HG02588 (cell line): ENCODE results near the gene CTBP2.

Experiments used
- ATAC-seq: cut with Tn5 transposase; IDR thresholded peaks from one replicate; pipeline ENCODE4 v1.9.1; 2021; ENCODE audit warnings: mild to moderate bottlenecking, moderate library complexity; ENCODE audit not compliant: unreplicated experiment

CTBP2 gene

DNA sequence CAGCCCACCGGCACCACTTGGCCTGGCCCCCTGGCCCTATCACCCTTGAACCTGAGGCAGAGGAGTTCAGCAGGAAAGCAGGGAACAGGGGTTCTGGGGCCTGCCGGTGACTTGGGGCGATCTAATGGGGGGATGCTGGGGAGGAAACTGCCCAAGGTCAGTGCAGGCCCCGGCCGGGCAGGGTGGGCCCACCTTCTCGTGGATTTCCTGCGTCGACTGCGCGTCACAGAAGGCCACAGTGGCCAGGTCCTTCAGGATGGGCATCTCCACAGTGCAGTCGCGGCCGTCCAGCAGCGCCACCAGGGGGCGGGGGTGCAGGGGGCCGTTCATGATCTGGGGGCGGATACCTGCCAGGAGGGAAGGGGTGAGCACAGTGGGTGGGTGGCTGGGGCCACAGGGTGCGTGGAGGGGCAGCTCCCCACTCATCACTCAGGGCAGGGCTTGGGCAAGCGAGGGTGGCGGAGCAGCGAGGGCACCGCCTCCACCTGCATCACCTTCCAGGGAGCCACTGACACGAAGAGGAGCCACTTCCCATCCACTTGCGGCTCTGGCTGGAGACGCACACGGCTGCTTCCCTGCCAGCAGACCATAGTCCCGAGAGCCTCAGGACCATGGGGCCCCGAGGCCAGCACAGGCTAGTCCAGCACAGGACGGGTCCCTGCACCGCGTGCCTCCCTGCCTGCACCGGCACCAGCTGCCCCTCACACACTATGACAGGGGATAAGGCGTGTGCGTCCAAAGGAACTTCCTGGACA lies 157.0 kb downstream of the CTBP2 start:
- ATAC-seq: no peak

- ATAC-seq: no peak
Measured at GRCh38 chr10:125002423-125003145, 157.8 kb downstream of the CTBP2 start.

- ATAC-seq: no peak
Measured at GRCh38 chr10:125002047-125002422, 158.3 kb downstream of the CTBP2 start.

GRCh38 chr10:125001313-125002046 lies 158.9 kb downstream of the CTBP2 start:
- ATAC-seq: no peak

GRCh38 chr10:125000366-125001312 lies 159.7 kb downstream of the CTBP2 start:
- no peak for ATAC-seq

- no peak for ATAC-seq
Measured at GRCh38 chr10:124999433-125000365, 160.7 kb downstream of the CTBP2 start.

DNA sequence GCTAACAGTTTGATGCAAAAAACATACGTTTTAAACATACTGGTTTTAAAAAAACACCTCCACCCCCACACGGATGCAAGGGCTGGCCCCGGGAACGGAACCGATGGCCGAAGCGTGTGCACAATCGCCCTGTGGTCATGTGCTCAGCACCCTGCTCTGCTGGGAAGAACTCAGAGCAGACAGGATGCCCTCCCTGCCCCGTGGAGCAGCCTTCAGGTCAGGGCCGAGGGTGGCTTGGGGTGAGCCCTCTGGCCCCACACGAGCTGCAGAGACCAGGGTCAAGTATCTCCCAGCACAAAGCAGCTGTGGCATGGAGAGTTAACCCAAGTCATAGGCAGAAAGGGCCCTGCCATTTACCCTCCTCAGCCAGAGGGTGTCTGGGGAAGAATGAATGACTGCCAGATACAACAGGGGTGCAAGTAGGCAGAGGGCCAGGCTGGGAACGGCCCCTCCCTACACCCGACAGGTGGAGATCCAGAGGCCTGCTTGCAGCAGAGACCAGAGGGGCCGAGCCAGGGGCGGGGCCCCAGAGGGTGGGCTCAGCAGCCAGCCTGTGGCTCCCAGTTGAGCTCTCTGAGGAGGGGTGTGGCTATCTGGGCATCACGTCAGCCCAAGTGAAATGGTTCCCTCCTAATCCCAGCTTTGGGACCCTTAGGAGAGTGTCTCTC lies 161.6 kb downstream of the CTBP2 start:
- no peak for ATAC-seq

DNA sequence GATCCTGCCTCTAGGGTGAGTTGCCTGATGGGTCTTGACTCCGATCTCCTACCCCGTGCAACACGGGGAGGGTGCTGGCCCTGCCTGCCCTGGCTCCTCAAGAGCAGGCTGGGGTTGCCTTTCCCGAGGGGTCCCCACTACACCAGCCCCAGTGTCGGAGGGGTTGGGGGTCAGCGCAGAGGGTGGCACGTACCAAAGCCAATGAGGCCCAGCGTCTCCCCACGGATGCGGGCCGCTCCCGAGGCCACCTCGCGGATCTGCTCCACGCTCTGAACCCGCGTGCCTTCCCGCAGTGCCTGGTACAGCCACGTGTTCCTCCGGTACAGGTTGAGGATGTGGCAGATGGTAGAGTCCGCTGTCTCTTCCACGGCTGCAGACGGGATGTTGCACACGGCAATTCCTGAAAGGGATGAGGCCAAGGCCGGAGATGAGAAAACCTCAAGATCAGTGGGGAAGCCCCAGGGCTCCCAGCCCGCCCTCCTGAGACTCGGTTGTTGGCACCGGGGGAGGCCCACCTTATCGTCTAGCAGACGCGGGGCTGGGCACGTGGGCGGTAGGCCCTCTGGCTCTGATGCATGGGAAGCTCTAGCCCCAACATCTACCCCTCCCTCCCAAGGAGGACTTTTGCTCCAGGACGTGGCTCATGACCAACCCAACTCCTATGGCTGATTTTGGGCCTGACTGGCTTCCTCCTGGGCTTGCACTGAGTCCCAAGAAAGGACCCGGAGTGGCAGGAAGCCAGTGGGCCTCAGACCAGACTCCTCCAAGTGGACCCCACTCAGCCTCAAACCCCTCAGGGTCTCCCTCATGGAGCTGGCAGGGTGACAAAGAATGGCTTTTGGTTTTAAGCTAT lies 162.4 kb downstream of the CTBP2 start:
- no peak for ATAC-seq

- ATAC-seq: no peak
Measured at GRCh38 chr10:124997306-124997705, 163.1 kb downstream of the CTBP2 start.

- no peak for ATAC-seq
Measured at GRCh38 chr10:124996854-124997215, 163.5 kb downstream of the CTBP2 start.

DNA sequence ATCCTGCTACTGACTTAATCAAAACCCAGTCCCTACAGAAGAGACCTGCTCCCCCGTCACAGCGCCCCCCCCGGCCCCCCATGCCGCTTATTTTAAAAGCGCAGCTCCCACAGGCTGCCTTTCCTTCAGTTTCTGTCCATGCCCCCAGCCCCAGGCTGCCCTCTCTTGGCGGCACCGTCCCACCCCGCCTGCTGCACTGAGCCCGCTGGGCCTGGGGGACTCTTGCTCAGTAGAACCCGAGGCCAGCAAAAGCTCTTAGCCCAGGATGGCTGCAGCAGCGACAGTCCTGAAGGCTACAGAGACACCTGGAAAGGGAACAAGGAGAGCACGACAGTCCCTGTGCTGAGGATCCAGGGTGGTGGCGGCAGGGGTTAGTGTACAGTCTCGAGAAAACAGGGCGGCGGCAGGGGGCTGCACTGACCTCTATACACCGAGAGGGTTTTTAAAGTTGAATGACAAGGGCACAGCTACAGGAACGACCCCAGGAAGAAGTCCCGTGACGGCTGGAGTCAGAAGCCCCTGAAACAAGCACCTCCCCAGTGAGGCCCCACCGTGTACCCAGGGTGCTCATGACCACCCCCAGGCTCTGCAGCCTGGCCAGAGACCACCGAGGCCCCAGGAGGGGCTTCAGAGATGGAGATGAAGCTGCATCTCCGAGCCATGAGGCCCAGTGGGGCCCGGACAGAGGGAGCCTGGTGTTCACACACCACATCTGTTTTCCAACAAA lies 164.1 kb downstream of the CTBP2 start:
- ATAC-seq: no peak

DNA sequence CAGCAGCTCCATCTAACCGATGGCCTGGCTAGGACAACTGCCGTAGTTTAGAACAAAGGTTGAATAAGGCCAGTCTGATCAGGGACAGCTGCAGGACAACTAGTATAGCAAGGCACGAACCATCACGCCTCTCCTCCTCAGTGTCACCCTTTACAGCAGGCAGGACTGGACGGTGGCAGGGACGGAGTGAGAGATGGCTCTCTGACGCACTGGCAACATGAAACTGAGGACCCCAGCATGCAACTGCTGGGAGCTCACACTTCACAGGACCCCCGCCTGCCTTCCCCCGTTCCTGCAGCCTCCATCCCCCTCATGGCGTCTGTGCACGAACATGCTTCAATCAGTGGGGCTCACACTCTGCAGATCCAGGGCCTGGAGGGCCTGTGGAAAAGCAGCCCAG lies 164.8 kb downstream of the CTBP2 start:
- ATAC-seq: no peak

DNA sequence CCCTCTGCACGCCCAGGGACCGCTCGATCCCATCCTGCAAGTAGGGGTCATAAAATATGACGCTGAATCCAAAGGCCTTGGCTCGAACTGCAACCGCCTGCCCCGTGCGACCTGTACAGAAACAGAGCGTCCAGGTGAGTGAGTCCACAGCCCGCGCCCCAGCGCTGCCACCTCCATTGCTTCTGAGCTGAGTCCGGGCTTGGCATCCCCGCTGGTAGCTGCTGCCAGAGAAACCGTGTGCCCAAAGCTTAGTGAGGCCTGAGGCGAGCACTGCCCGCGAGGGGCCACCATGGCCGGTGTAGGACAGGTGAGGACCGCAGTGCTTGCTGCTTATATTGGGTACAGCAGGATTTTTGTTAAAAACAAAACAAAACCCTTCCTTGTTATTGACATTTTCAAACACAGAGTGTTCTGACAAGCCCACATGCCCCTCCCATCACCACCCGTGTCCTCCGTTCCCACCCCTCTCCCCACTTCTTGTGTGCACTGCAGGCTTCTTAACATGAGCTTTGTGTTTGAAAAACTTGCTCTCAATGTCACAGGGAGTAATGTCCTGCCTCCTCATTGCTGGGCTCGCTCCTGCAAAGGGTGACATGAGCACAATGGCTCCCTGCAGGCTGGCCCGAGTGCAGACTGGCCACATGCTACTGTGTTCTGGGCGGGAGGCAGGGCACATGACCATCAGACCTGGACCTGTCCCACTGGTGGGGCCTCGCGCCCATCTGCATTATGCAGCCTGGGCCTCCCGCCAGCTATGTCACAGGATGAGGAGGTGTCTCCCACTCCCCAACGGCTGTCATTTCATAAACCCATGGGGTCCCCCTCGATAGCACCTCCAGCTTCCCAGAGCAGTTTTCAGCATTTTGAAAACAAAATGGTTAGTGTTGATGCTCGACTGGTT lies 165.5 kb downstream of the CTBP2 start:
- no peak for ATAC-seq

DNA sequence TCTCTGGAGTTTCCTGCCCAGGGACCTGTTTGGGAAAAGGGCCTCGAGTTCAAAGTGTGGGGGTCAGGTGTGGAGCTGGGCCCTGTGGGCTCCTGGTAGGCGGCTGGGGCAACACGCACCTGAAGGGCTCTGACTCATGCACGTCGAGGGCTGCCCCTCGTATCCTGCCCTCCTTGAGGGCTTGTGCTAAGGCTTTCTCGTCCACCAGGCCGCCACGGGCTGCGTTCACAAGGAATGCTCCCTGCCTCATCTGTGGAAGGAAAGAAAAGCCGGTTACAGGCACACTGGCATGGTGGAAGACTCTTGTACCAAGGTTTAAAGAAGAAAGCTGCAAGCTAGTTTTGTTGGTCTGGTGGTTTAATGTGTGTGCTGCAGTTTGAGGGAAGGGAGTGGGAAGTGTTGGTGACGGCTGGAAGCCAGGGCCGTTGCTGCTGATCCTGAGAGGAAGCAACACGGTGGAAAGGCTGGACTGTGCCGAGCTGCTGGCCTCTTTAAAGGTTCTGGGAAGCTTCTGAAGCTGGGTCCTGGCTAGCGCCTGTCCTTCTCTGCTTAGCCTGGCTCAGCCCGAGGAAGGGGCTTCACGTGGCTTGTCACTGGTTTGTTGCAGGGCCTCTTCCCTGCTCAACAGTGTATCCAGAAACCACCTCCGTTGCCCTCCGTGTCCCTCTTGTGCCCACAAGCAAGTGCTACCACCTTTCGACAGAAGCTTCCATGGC lies 166.5 kb downstream of the CTBP2 start:
- ATAC-seq: no peak

- no peak for ATAC-seq
Measured at GRCh38 chr10:124993345-124993708, 167.0 kb downstream of the CTBP2 start.
